HL-60 (cell line): ENCODE results near the gene SNX20.

Source experiments
- CTCF ChIP-seq: IDR thresholded peaks from one replicate; pipeline ENCODE4 v1.5.1; 2011; ENCODE audit warnings: low read length, control low read depth, inconsistent platforms; ENCODE audit not compliant: insufficient read depth
- TF ChIP-seq, protein P1 (sequence below): IDR thresholded peaks from 2 replicates; pipeline ENCODE4 v1.6.1; 2012; ENCODE audit warnings: low read depth; ENCODE audit not compliant: insufficient replicate concordance

DNA sequence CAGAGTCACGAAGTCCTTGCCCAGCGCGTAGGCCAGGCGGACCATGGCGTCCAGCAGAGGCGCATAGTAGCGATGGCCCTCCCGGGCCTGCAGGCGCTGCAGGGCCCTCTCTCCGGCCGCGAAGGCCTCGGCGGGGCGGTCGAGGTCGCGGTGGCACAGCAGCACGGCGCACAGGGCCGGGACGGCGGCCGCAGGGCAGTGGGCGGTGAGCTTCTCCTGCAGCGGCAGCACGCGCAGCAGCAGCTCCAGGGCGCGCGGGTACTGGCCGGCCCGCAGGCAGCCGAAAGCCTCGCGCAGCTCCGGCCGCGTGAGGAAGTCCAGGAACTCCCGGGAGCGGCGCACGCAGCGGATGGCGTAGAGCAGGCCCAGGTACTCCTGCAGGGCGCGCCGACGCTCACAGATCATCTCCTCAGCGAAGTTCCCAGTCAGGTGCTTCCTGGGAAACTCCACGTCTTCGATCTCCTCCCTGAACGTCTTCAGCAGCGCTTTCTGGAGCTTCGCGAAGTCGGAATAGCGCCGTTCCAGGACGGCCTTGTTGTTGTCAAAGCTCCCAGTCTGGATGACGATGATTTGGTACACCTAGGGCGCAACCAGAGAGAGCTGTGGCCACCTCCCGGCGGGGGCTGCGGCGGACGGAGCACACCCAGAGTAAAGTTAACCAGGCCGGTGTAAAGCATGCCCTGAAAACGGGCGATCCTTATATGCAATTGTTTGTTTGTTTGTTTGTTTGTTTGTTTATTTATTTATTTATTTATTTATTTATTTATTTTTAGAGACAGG, 7.4 kb downstream of the SNX20 start:
- TF ChIP-seq CTCF, result no peak
- TF ChIP-seq, protein P1, sequence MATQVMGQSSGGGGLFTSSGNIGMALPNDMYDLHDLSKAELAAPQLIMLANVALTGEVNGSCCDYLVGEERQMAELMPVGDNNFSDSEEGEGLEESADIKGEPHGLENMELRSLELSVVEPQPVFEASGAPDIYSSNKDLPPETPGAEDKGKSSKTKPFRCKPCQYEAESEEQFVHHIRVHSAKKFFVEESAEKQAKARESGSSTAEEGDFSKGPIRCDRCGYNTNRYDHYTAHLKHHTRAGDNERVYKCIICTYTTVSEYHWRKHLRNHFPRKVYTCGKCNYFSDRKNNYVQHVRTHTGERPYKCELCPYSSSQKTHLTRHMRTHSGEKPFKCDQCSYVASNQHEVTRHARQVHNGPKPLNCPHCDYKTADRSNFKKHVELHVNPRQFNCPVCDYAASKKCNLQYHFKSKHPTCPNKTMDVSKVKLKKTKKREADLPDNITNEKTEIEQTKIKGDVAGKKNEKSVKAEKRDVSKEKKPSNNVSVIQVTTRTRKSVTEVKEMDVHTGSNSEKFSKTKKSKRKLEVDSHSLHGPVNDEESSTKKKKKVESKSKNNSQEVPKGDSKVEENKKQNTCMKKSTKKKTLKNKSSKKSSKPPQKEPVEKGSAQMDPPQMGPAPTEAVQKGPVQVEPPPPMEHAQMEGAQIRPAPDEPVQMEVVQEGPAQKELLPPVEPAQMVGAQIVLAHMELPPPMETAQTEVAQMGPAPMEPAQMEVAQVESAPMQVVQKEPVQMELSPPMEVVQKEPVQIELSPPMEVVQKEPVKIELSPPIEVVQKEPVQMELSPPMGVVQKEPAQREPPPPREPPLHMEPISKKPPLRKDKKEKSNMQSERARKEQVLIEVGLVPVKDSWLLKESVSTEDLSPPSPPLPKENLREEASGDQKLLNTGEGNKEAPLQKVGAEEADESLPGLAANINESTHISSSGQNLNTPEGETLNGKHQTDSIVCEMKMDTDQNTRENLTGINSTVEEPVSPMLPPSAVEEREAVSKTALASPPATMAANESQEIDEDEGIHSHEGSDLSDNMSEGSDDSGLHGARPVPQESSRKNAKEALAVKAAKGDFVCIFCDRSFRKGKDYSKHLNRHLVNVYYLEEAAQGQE, result no peak
